Stimulated activated CD4-positive, alpha-beta T cell treated with anti-CD3 and anti-CD28 coated beads, TNF-alpha, amount 100 ng/mL, for 1 hour (primary cell): ENCODE measurements around the gene MEGF9.

Experiments
- DNase-seq, 3 donors: peaks; one replicate each; pipeline ENCODE4 v3.0.0-alpha.2; 2020; ENCODE audit warnings: low read depth in 3 of 3, low spot score in 1 of 3

MEGF9 gene

DNA sequence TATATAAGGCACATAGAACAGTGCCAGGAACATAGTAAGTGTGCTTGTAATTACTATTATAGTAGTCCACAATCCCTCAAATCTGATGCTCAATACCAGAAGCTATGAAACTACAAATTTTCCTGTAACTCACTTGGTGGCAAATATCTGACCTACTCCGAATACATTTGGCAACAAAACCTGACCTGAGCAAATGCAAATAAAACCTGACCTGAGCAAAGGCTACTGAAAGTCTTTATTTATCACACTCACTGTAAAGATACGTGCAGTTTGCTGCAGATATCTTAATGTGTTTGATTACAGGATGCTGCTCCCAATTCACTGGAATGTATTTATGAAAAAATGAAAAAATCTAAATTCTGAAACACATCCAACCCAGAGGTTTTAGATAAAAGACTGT is 7.1 kb downstream of the MEGF9 start:
- DNase-seq, result no peak

DNA sequence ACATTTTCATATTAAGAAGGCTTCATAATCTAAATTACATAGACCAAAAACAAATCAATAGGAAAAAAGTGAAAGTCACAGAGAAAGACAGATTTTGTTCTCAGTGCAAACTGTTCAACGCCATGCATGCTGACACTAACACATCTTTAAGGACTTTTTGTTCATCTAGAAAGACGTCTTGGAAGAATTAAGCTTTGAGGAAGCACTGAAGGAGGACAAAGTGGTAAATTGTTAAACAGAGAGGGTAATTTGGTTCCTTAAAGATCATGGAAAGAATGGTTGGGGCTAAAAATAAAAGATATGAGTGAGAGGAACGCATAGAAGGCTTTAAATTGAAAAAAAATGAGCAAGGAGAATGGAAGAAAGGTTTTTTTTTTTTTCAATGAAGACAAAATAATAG is 9.1 kb downstream of the MEGF9 start:
- DNase-seq, result no peak

DNA sequence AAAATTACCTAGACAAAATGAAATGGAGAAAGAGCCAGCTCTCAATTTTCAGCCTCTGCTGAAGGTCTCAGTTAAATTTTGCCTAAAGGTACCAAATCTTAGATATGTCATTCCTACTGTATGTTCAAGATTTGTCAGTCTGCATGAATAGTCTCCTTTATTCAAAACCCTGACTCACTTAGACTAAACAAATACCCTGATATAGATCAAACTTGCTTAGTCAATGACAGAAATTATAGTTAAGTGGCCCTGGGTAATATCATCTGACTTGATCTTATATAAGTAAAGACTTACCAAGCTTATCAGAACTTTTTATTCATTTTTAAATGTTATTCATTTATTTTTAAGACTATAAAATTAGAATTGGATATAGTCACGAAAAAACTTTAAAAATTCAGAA is 12.2 kb downstream of the MEGF9 start:
- DNase-seq, result no peak

DNA sequence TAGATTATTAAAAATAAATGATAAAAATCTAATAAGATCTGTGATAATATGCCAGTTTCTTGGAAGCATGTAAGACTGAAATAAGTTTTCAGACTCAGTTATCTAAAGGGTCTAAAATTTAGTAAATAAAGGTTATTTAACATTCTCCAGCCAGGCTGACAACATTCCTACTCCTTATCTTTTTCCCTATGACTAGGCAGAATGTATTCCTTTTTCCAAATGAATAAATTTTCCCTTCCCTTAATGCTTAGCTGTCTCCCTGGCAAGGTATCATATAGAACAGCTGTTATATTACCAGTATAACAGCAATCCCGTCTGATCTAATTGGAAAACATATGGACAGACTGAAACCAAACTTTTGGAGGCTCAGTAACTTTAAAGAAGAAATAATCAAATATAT is 13.0 kb downstream of the MEGF9 start:
- no peak for DNase-seq

DNA sequence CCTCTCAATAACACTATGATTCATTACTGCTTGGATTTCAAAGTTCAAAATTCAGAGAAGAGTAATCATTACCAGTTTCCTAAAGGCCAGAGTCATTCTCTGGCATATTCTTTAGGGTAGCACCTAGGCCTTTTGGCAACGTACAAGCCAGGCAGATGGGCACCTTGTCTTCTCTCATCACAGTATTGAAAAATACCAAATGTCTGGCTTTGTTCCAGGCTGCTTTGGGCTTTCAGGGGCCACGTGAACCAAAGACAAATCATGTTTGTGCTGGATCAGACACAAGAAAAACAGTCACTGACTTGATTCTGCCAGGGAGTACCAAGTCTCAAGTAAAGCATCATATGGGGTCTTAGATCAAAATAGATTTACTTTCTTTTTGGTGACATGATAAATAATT is 15.5 kb downstream of the MEGF9 start:
- DNase-seq, result no peak

DNA sequence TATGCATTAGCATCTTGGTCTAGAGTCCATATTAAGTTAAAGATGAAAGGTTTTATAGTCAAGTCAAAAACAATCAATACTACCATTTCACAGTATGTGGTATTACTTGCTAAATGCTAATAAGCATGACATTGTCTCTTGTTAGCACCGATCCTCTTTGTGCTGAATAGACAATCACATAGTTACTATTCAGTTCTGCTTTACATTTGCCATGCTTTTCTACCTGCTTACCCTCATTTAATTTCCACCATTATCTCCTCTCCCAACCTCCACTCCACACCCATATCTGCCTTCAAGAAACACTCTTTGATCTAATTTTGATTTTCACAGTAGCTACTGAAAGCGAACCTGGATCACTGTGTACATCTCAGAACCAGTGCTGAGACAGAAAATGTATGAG is 16.8 kb downstream of the MEGF9 start:
- DNase-seq, result no peak

DNA sequence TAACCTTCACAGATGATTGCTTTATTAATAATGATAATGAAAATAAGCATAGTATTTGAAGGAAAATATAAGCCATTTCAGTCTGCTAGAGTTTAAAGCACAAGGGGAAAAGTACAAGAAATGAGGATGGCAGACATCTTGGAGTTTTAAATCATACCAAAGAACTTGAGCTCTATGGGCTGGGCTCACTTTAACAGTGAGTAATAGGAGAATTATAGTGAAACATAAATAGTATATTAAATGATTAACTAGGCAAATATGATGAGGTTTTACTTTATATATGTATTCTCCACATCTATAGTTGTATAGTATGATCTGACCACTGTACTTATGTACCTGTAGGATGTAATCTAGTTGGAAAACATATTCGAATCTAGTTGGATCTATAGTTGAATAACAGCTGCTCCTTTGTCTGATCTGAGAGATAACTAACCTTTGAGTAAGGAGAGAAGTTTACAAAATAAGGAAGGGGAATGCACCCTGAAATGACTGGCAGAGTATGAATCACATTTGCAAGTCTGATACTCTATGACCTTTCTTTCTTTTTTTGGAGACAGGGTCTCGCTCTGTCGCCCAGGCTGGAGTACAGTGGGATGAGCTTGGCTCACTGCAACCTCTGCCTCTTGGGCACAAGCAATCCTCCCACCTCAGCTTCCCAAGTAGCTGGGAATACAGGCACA is 17.6 kb downstream of the MEGF9 start:
- DNase-seq, result no peak

DNA sequence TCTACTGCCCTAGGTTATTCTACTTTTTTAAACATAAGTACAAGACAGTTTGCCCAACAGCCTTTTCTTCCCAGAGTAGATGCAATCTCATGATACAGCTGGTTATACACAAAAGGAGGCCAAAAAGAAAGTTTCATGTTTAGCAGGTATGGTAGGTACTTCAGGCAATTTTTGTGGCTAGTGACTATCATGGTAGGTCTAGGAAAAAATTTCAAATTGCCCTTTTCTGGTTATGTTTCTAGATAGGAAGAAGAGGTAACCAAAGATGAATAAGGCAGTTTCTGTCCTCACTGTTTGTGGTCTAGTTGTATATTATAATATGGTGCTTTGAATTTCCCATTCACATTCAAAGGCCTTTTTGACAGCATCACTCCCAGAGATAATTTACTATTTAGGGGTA is 19.7 kb downstream of the MEGF9 start:
- DNase-seq, result no peak

DNA sequence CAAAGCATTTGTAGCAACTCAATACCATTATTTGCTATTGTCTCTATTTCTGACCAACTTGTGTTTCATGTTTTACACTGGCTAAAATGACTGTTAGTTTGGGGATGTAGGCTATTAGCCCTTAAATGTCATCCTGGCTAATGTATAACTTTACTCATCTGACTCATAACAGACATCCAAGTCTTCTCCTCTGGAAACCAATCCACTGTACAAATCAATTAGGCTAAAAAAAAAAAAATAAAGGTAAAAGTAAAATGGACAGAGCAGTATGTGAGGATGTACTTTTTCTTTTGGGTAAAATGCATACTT is 20.6 kb downstream of the MEGF9 start:
- DNase-seq, result no peak

DNA sequence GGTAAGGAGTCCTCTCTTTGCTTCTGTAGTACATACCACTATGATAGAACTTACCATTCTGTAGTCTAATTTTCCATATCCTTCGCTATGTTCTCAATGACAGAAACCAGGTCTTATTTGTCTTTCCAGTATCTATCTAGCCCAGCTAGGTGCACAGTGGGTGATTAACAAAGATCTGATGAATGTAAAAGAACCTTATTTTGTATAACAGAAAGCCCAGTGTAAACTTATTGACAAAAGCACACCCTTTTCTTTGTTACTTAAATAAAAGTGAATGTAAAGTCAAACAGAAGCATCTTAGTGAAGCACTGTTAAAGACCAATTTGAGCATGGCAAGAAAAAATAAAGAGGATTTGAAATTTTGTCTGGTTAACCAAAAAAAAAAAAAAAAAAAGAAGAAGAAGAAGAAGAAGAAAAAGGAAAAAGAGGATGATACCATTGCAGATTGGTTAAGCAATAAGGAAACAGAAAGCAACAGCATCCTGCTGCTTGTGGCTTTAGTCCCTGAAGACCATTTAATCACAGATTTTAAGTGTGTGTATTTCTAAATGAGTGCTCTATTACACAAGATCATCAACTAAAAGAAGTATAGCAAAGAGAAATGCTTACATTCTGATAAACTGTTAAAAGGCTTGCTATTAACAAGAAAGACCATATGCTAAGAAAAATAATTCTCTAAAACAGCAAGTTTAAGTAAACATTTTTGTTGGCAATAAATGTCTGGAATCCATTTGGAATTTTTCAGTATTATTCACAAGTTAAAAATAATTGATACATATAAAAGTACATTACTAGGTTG is 21.2 kb downstream of the MEGF9 start:
- no peak for DNase-seq

DNA sequence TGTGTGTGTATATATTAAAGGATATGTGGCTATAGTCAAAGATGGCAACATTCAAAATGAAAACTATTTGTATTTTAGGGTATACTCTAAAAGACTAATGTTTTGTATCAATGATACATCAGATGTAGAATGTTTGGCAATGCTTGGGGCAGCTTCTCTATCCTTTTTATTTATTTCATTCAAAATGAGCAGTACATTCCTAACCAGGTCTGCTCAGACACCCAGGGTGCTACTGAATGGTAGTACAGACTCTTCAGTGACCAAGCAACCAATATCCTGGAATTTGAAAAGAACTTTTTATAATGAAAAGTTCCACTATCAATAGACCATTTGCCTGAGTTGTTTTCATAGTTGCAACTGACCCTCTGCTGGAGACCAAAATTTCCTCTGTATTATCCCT is 23.9 kb downstream of the MEGF9 start:
- no peak for DNase-seq

DNA sequence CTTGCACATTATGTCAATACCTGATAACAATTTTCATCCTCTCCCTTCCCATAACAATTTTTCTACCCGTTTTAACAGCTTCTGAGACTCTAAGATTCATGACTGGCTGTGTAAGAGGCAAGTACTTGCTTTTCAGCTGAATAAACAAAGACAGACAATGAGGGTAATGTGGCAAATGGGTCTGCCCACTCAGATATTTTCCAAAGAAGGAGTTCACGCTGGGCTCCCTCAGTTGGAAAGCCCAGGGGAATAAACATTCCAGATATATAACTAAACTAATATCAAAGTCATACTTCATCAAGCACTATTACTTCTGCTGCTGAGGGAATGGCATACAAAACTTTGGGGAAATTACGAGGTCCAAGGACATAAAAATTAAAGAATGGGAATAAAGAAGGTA is 24.4 kb downstream of the MEGF9 start:
- no peak for DNase-seq

DNA sequence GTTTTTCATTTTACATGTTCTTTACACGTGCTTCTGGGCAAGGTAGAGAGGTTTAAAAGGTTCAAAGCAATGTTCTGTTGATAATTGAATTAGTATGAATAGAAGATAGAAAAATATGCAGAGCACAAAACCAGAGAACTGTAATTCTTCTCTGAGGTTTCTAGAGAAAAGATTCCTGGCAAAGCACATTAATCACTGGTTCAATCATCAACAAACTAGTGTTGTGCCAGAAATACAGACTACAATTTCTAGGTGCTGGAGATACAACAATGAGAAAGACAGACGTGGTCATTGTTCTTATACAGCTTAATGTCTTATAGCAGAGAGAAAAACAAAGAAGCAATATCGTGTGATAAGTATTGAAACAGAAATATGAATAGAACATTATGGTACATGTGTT is 25.5 kb downstream of the MEGF9 start:
- no peak for DNase-seq

DNA sequence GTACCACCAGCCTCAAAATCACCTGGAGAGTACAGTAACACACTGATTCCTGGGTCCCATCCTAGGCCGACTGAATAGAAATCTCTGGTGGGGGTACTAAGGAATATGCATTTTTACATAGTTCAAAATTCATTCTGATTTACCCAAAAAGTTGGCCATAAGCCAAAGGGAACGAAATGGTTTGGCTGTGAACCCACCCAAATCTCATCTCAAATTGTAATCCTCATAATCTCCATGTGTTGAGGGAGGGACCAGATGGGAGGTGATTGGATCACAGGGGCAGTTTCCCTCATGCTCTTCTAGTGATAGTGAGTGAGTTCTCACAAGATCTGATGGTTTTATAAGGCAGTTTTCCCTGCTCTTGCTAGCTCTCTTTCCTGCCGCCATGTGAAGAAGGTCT is 31.1 kb downstream of the MEGF9 start:
- no peak for DNase-seq

DNA sequence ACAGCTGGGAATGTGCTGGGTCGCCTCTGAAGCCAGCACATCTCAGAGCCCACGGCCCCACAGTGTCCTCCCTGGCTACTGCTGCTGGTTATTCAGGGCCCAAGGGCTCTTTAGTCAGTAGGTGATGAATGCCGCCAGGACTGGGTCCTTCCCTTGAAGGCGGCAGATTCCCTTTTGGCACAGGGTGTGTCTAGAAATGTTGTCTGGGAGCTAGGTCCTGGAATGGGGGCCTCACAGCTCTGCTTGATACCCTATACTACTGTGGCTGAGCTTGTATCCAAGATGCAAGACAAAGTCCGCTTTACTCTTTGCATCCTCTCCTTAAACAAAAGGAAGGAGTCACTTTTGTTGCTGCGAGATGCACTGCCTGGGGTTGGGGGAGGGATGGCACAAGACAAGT is 33.1 kb downstream of the MEGF9 start:
- DNase-seq, result no peak

DNA sequence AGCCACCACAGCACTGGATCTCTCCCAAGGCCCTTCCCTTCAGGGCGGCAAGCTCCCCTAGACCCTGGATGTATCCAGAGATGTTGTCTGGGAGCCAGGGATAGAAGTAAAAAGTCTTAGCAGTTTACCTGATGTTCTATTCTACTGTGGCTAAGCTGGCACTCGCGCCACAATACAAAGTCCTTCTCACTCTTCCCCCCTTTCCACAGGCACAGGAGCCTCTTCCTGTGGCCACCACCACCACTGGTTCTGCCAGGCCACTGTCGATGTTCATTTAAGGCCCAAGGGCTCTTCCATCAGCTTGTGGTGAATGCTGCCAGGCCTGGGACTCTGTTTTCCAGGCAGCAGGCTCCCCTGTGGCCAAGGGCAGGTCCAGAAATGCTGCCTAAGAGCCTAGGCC is 33.7 kb downstream of the MEGF9 start:
- DNase-seq, result no peak

DNA sequence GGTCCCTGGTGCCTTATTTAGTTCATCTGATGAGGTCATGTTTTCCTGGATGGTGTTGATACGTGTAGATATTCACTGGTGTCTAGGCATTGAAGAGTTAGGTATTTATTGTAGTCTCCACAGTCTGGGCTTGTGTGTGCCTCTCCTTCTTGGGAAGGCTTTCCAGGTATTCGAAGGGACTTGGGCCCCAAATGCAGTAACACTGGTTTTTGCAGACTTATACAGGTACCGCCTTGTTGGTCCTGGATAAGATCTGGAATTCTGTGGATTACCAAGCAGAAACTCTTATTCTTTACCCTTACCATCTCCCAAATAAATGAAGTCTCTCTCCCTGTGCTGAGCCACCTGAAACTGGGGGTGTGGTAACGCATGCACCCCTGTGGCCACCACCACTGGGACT is 34.1 kb downstream of the MEGF9 start:
- DNase-seq, result no peak

DNA sequence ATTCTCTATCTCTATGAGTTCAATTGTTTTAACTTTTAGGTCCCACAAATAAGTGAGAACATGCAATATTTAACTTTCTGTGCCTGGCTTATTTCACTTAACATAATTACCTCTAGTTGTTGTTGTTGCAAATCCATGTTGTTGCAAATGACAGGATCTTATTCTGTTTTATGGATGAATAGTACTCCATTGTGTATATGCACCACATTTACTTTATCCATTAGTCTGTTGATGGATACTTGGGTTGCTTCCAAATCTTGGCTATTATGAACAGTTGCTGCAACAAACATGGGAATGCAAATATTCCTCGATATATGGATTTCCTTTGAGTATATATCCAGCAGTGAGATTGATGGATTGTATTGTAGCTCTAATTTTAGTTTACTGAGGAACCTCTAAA is 36.3 kb downstream of the MEGF9 start:
- no peak for DNase-seq

DNA sequence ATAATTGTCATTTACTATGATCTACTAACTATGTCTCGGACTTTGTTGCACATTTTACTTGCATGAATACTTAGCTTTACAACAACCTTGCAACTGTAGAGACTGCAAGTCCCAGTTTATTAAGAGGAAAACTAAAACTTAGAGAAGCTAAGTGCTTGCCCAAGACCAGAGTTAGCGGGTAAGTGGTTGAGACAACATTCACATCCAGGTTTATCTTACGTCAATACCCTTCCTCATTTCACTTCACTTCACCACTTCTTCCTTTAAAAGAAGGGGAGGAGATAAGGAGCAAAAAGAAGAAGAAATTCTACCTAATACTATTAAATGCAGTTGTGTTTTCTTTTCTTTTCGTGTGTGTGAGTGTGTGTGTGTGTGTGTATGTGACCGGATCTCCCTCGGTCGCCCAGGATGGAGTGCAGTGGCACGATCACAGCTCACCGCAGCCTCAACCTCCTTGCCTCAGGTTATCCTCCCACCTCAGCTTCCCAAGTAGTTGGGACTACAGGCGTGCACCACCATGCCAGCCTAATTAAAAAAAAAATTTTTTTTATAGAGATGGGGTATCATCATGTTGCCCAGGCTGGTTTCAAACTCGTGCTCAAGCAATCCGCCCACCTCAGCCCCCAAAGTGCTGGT is 37.4 kb downstream of the MEGF9 start:
- no peak for DNase-seq

DNA sequence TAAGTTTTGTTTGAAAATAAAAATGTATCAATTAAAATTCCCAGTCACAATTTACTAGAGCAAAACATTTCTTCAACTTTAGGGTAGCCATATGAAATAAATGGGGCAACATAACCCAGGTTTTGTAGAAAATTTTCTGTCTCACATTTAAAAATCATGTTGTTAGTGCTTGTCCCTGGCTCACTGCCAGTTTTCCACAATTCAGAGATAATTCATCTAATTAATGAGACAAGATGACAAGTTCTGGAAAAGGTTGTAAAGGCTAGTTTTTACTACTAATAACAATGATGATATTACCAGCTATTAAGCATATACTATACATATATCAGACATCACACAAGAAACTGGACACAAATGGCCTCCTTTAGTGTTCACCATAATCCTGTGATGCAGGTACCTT is 45.9 kb downstream of the MEGF9 start:
- DNase-seq, result no peak

DNA sequence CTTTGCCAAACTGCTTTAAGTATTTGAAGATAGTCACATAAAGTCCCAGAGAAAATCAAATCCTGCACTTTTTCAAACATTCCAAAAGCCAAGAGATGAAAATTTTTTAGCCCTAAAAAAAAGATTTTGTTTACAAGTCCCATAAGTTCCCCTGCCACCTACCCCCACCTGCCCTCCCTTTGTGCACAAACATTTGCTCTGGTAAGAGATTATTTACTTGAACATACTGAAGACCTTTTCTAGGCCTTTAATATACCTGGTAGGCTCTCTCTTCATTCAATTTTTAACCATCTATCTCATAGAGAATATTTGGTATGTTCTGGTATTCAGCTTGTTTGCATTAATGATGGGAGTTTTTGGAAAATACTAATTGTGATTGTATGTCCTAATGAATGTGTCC is 50.3 kb downstream of the MEGF9 start:
- DNase-seq, result no peak

DNA sequence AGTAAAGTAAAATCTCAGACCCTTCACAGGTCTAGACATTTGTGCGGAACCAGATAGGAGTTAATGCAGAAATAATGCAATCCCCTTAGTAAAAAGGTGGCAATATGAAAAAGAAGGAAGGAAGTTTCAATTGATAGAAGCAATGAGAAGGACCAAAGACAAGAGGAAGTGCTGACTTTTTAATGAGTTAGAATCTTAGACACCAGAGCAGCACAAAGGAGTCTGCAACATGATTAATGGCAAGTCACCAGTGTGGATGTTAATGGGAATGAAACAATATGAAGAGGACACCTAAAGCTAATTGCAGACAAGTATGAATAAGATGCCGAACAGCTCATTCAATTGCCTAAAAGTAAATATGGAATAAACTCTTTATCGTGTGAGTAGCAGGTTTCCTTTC is 50.9 kb downstream of the MEGF9 start:
- no peak for DNase-seq

DNA sequence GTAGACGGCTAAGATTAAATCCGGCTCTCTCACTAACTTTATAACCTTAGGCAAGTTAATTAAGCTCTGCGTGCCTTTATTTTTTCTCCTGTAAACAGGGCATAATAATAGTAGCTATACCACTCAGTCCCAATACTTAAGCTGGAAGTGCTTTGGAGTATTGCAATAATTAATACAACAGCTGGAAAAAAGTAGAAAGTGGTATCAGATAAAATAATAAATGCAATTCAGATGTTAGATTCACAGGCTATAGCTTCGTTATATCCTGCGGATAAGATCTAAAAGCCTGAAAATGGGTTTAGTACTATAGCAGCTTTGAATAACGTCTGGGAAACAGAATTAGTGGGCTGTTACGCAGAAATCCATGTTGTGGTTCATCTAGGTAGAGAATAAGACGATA is 51.8 kb downstream of the MEGF9 start:
- DNase-seq, result no peak
